ENCODE results near the gene NCR3LG1. TPM values are rescaled to one million over a fixed set of nuclear protein-coding genes. Genes with fewer than 3 reads are reported as not detected.

Gene NCR3LG1
- total and polyA plus RNA-seq, 2 experiments from 2014 or later = 0.83 to 1.3 TPM

- H3F3A ChIP-seq (ENCODE audit: insufficient read depth) = no peaks in the 10 kb centered on the region
- H2AFZ ChIP-seq = no peak overlapping the region
- no peaks in the 10 kb centered on the region for H4K20me1 ChIP-seq (ENCODE audit: insufficient read depth)
- TF ChIP-seq EZH2phosphoT487 (IDR thresholded peaks at IDR 0.05; ENCODE audit: insufficient read depth, low read depth) (no peak), EZH2 (IDR thresholded peaks at IDR 0.05; ENCODE audit: insufficient read depth, poor library complexity, severe bottlenecking) (no peak)
- no peaks in the 10 kb centered on the region for H3K9me3 ChIP-seq (ENCODE audit: low read depth)
- no peaks in the 10 kb centered on the region for H3K79me2 ChIP-seq (ENCODE audit: insufficient read depth)
- H3K4me1 ChIP-seq (ENCODE audit: insufficient read depth) = no peaks in the 10 kb centered on the region
- no peak overlapping the region for H3K9ac ChIP-seq
- no peaks in the 10 kb centered on the region; the same call in 1 of the 2 replicates for H3K27me3 ChIP-seq (replicated peaks; ENCODE audit: insufficient read depth)
- no peak overlapping the region for H3K4me2 ChIP-seq (ENCODE audit: unreplicated experiment)
- no peak overlapping the region for H3K27ac ChIP-seq
- no peaks in the 10 kb centered on the region for H3K9me2 ChIP-seq (ENCODE audit: insufficient read depth)
- DNase-seq = no peak
- H3K36me3 ChIP-seq (ENCODE audit: low read depth) = no peaks in the 10 kb centered on the region
- in situ Hi-C loops (cut with MboI) = no loop called here
- H3K4me3 ChIP-seq = no peak overlapping the region
These were observed 47.6 kb downstream of the NCR3LG1 start for GRCh38 chr11:17399236-17399635.

DNA sequence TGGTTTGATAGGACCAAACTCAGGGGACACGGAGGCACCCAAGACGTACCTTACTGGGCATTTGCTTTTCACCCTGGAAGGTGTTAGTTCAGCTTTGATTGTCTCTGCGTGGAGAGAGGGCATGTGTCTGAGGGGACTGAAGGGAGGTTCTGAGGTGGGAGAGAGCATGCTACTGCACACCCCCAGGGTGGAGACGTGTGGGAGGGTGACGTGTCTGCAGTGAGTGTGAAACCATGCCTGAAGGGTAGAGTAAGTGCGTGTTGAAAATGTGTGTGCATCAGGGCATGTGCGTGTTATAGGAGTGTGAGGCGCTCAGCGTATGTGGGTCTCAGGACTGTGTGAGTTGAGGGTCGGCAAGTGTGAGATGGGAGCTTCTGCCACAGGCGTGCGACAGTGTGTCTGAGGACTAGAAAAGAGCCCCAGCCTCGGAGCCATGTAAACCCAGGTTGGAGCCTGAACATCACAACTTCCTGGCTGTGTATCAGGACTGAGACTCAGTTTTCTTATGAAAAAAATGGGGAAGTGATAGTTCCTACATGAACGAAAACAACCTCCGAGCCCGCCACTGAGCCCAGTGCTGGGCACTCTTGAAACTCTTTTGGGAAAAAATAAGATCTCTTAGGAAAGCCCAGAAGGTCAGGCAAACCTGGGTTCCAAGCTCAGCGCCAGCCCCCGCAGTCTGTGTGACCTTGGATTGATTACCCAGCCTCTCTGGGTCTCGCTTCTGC lies 48.6 kb downstream of the NCR3LG1 start:
- no peak overlapping the region for H3K4me2 ChIP-seq (ENCODE audit: unreplicated experiment)
- no peaks in the 10 kb centered on the region for H3K4me1 ChIP-seq (ENCODE audit: insufficient read depth)
- no peaks in the 10 kb centered on the region for H3K9me3 ChIP-seq (ENCODE audit: low read depth)
- 74 to 76% methylated on average over 19 of the region's 19 CpGs for WGBS, 2 experiments (ENCODE audit: low coverage in 1 of 2, low lambda C conversion rate in 2 of 2, missing lambda C conversion rate in 2 of 2)
- no peak for DNase-seq
- no peak for TF ChIP-seq EZH2phosphoT487 (IDR thresholded peaks at IDR 0.05; ENCODE audit: insufficient read depth, low read depth)
- TF ChIP-seq EZH2 (IDR thresholded peaks at IDR 0.05; ENCODE audit: insufficient read depth, poor library complexity, severe bottlenecking) = no peak
- H3K9me2 ChIP-seq (ENCODE audit: insufficient read depth) = no peaks in the 10 kb centered on the region
- H3F3A ChIP-seq (ENCODE audit: insufficient read depth) = no peaks in the 10 kb centered on the region
- H3K27me3 ChIP-seq (replicated peaks; ENCODE audit: insufficient read depth) = no peaks in the 10 kb centered on the region; the same call in 1 of the 2 replicates
- in situ Hi-C loops (cut with MboI) = no loop called here
- H3K79me2 ChIP-seq (ENCODE audit: insufficient read depth) = no peaks in the 10 kb centered on the region
- H3K9ac ChIP-seq = no peak overlapping the region
- H3K4me3 ChIP-seq = no peak overlapping the region
- no peaks in the 10 kb centered on the region for H3K36me3 ChIP-seq (ENCODE audit: low read depth)
- no peak overlapping the region for H2AFZ ChIP-seq
- H4K20me1 ChIP-seq (ENCODE audit: insufficient read depth) = no peaks in the 10 kb centered on the region
- no peak overlapping the region for H3K27ac ChIP-seq

- no peaks in the 10 kb centered on the region for H3F3A ChIP-seq (ENCODE audit: insufficient read depth)
- H2AFZ ChIP-seq = no peak overlapping the region
- no peaks in the 10 kb centered on the region for H3K79me2 ChIP-seq (ENCODE audit: insufficient read depth)
- in situ Hi-C loops (cut with MboI) = no loop called here
- H3K36me3 ChIP-seq (ENCODE audit: low read depth) = no peaks in the 10 kb centered on the region
- no peaks in the 10 kb centered on the region; the same call in 1 of the 2 replicates for H3K27me3 ChIP-seq (replicated peaks; ENCODE audit: insufficient read depth)
- DNase-seq = no peak
- H3K9me2 ChIP-seq (ENCODE audit: insufficient read depth) = no peaks in the 10 kb centered on the region
- no peak for TF ChIP-seq EZH2phosphoT487 (IDR thresholded peaks at IDR 0.05; ENCODE audit: insufficient read depth, low read depth)
- TF ChIP-seq EZH2 (IDR thresholded peaks at IDR 0.05; ENCODE audit: insufficient read depth, poor library complexity, severe bottlenecking) = no peak
- no peaks in the 10 kb centered on the region for H4K20me1 ChIP-seq (ENCODE audit: insufficient read depth)
- H3K4me1 ChIP-seq (ENCODE audit: insufficient read depth) = no peaks in the 10 kb centered on the region
- no peak overlapping the region for H3K4me2 ChIP-seq (ENCODE audit: unreplicated experiment)
- no peak overlapping the region for H3K9ac ChIP-seq
- H3K9me3 ChIP-seq (ENCODE audit: low read depth) = no peaks in the 10 kb centered on the region
- no peak overlapping the region for H3K27ac ChIP-seq
- H3K4me3 ChIP-seq = no peak overlapping the region
- WGBS, 2 experiments (ENCODE audit: low coverage in 1 of 2, low lambda C conversion rate in 2 of 2, missing lambda C conversion rate in 2 of 2) = 44 to 58% methylated on average over 2 of the region's 2 CpGs
These were observed 49.7 kb downstream of the NCR3LG1 start for GRCh38 chr11:17401316-17401715.

DNA sequence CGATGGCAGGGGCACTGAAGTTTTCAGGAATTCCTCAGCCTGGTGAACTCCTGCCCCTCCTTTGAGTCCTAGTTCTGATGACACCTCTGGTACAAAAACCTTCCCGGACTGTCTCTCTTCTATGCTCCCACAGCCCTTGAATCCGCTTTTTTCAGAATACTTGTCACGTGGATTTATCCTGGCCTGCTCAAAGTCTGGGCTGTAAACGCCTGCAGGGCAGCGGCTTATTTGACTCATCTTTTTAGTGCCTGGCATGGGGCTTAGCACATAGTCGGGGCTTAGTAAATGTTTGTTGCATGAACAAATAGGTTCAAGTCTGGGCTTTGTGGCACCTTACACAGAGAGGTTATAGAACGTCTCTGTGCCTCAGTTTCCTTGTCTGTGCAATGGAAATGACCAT lies 50.2 kb downstream of the NCR3LG1 start:
- no peak for DNase-seq
- no peak overlapping the region for H3K4me2 ChIP-seq (ENCODE audit: unreplicated experiment)
- in situ Hi-C loops (cut with MboI) = no loop called here
- no peaks in the 10 kb centered on the region for H3K79me2 ChIP-seq (ENCODE audit: insufficient read depth)
- H3K9ac ChIP-seq = no peak overlapping the region
- no peak overlapping the region for H3K27ac ChIP-seq
- no peaks in the 10 kb centered on the region for H3K9me3 ChIP-seq (ENCODE audit: low read depth)
- 58 to 66% methylated on average over 8 of the region's 8 CpGs for WGBS, 2 experiments (ENCODE audit: low coverage in 1 of 2, low lambda C conversion rate in 2 of 2, missing lambda C conversion rate in 2 of 2)
- no peaks in the 10 kb centered on the region; the same call in 1 of the 2 replicates for H3K27me3 ChIP-seq (replicated peaks; ENCODE audit: insufficient read depth)
- no peak overlapping the region for H3K4me3 ChIP-seq
- H3F3A ChIP-seq (ENCODE audit: insufficient read depth) = no peaks in the 10 kb centered on the region
- H3K4me1 ChIP-seq (ENCODE audit: insufficient read depth) = no peaks in the 10 kb centered on the region
- H3K9me2 ChIP-seq (ENCODE audit: insufficient read depth) = no peaks in the 10 kb centered on the region
- no peaks in the 10 kb centered on the region for H4K20me1 ChIP-seq (ENCODE audit: insufficient read depth)
- no peak for TF ChIP-seq EZH2phosphoT487 (IDR thresholded peaks at IDR 0.05; ENCODE audit: insufficient read depth, low read depth)
- TF ChIP-seq EZH2 (IDR thresholded peaks at IDR 0.05; ENCODE audit: insufficient read depth, poor library complexity, severe bottlenecking) = no peak
- H3K36me3 ChIP-seq (ENCODE audit: low read depth) = no peaks in the 10 kb centered on the region
- H2AFZ ChIP-seq = no peak overlapping the region

Measured in GM23248 (cell line).